Upper lobe of left lung (tissue), 6 donors: ENCODE measurements around the gene ZSCAN1. TPM values are rescaled to one million over a fixed set of nuclear protein-coding genes. Genes with fewer than 3 reads are reported as not detected.

Source experiments
- ATAC-seq, 2 donors: fragments of 200-7000 bp; cut with Tn5 transposase; one replicate each; pipeline ENCODE4 v1.9.1; 2022; ENCODE audit warnings: mild to moderate bottlenecking in 2 of 2, moderate library complexity in 2 of 2; ENCODE audit not compliant: low FRiP score in 2 of 2
- DNase-seq, 2 donors: peaks; one replicate each; pipeline ENCODE4 v3.0.0-alpha.2; 2019 to 2020
- H3K27ac ChIP-seq, 4 donors: fragments of 200-600 bp; sonication (generic); one replicate each; pipeline ENCODE4 v1.5.1; 2016 to 2019
- H3K27me3 ChIP-seq, 4 donors: fragments of 200-600 bp; sonication (generic); one replicate each; pipeline ENCODE4 v1.5.1; 2017 to 2019
- H3K36me3 ChIP-seq, 4 donors: fragments of 200-600 bp; sonication (generic); one replicate each; pipeline ENCODE4 v1.5.1; 2016 to 2019
- H3K4me1 ChIP-seq, 4 donors: fragments of 200-600 bp; sonication (generic); one replicate each; pipeline ENCODE4 v1.5.1; 2018 to 2019
- H3K4me3 ChIP-seq, 4 donors: fragments of 200-600 bp; sonication (generic); one replicate each; pipeline ENCODE4 v1.5.1; 2017 to 2019; ENCODE audit warnings: mild to moderate bottlenecking in 2 of 4, moderate library complexity in 1 of 4
- H3K9me3 ChIP-seq, 4 donors: fragments of 200-600 bp; sonication (generic); one replicate each; pipeline ENCODE4 v1.5.1; 2018 to 2019
- EP300 ChIP-seq, 4 donors: sonication (generic); formaldehyde crosslinking; IDR thresholded peaks; one replicate each; pipeline ENCODE4 v1.5.1; 2017; ENCODE audit warnings: antibody characterized with exemption in 4 of 4, control low read depth in 2 of 4
- POLR2A ChIP-seq, 4 donors: fragments of 450-650 bp; IDR thresholded peaks; one replicate each; pipeline ENCODE4 v1.5.1; 2016 to 2017; ENCODE audit warnings: antibody characterized with exemption in 4 of 4, mild to moderate bottlenecking in 2 of 4
- POLR2AphosphoS5 ChIP-seq, 2 donors: sonication (generic); formaldehyde crosslinking; IDR thresholded peaks; one replicate each; pipeline ENCODE4 v1.5.1; 2017; ENCODE audit warnings: antibody characterized with exemption in 2 of 2
- WGBS, 2 donors: methylation state at CpG; one replicate each; pipeline ENCODE4 v1.1.5; 2017 to 2018; 5-methylcytosine and 5-hydroxymethylcytosine counted together
- total RNA-seq, 6 donors: library from RNA; depleted of rRNA in 4 of 6; stranded (reverse); fragments of >200 nt in 4 of 6; gene quantifications; one replicate each; pipeline versions ENCODE4 v1.1.0 to v1.2.1, GENCODE V29; 2016 to 2021
- TF ChIP-seq, protein P1 (sequence below), 6 experiments: fragments of 450-650 bp in 4 of 6; fragments of 200-600 bp in 2 of 6; sonication (generic) in 2 of 6; IDR thresholded peaks; one replicate each; pipeline ENCODE4 v1.5.1; 2016 to 2019; ENCODE audit warnings: antibody characterized with exemption in 6 of 6
- donor health status: DM: no; HTN: no; CAD: no; lungs with moderate emphysema.
- donor health status: DM: no; HTN: yes; CAD: no; lungs with severe emphysema.

The ZSCAN1 gene
- total RNA-seq, 6 donors from 2014 or later: 0.61 to 2.1 (median 1.4) TPM; not detected in 3

- Histone ChIP-seq H3K9me3 (peaks cover 14 to 90% (median 53%) of the 10 kb centered on the region in 4 donors), H3K4me1 (peaks cover 0 to 4% (median 1%) of the 10 kb centered on the region in 4 donors), H3K36me3 (no peaks in the 10 kb centered on the region), H3K4me3 (no peak overlapping the region), H3K27me3 (peaks cover 0 to 7% (median 3%) of the 10 kb centered on the region in 4 donors), H3K27ac (no peak overlapping the region)
- TF ChIP-seq, protein P1, sequence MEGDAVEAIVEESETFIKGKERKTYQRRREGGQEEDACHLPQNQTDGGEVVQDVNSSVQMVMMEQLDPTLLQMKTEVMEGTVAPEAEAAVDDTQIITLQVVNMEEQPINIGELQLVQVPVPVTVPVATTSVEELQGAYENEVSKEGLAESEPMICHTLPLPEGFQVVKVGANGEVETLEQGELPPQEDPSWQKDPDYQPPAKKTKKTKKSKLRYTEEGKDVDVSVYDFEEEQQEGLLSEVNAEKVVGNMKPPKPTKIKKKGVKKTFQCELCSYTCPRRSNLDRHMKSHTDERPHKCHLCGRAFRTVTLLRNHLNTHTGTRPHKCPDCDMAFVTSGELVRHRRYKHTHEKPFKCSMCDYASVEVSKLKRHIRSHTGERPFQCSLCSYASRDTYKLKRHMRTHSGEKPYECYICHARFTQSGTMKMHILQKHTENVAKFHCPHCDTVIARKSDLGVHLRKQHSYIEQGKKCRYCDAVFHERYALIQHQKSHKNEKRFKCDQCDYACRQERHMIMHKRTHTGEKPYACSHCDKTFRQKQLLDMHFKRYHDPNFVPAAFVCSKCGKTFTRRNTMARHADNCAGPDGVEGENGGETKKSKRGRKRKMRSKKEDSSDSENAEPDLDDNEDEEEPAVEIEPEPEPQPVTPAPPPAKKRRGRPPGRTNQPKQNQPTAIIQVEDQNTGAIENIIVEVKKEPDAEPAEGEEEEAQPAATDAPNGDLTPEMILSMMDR (IDR thresholded peaks at IDR 0.05): no peak
- TF ChIP-seq POLR2AphosphoS5 (IDR thresholded peaks at IDR 0.05) (no peak), POLR2A (IDR thresholded peaks at IDR 0.05) (no peak), EP300 (IDR thresholded peaks at IDR 0.05) (no peak)
- WGBS, 2 donors: 14 to 20% methylated on average over 8 of the region's 8 CpGs
- DNase-seq: peak in 1 of 2 donors; percentile 47
- no peak for ATAC-seq
Observed at GRCh38 chr19:58038688-58039204, 4.9 kb downstream of the ZSCAN1 start.

DNA sequence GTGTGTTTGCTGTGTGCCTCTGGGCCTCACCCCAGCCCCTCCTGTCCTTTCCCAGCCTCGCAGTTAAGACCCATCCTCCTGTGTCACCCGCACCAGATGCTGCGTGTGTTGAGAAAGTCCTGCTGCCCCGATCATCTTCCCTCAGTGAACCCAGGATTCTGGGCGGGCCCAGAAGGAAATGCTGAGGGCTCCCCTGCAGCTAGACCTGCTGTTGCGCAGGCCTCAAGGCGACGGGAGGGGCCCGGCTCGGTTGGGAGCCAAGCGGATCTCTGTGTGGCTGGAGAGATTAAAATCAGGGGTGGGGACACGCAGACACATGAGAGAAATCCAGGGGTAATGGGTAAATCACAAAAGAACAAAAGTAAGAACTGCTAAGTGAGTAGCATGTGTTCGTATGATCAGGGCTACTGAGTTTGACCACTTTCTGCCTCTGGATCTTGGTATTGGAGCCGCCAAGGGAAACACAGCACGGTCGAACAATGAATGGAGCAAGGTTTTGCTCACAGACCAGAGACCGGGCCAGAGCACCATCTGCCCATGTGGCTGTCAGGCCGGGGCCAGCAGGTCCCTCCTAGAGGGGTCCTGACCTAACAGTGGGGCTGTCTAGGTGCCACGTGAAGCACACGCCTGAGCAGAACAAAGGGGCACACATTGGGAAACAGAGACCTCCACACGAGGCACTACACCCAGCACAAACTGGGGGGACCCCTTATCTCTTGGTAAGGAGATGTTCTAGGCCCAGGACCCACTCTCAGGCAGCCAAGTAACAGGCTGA is 7.1 kb downstream of the ZSCAN1 start:
- Histone ChIP-seq H3K27ac (no peak overlapping the region), H3K4me1 (no peaks in the 10 kb centered on the region), H3K4me3 (no peak overlapping the region), H3K9me3 (peaks cover 14 to 92% (median 57%) of the 10 kb centered on the region in 4 donors), H3K36me3 (no peaks in the 10 kb centered on the region), H3K27me3 (no peaks in the 10 kb centered on the region)
- WGBS, 2 donors: 84 to 88% methylated on average over 18 to 21 of the region's 21 CpGs
- DNase-seq: peak in 1 of 2 donors; percentile 39
- TF ChIP-seq EP300 (IDR thresholded peaks at IDR 0.05): no peak
- no peak for TF ChIP-seq POLR2A (IDR thresholded peaks at IDR 0.05)
- TF ChIP-seq, protein P1 (IDR thresholded peaks at IDR 0.05): no peak
- TF ChIP-seq POLR2AphosphoS5 (IDR thresholded peaks at IDR 0.05): no peak
- ATAC-seq: no peak

DNA sequence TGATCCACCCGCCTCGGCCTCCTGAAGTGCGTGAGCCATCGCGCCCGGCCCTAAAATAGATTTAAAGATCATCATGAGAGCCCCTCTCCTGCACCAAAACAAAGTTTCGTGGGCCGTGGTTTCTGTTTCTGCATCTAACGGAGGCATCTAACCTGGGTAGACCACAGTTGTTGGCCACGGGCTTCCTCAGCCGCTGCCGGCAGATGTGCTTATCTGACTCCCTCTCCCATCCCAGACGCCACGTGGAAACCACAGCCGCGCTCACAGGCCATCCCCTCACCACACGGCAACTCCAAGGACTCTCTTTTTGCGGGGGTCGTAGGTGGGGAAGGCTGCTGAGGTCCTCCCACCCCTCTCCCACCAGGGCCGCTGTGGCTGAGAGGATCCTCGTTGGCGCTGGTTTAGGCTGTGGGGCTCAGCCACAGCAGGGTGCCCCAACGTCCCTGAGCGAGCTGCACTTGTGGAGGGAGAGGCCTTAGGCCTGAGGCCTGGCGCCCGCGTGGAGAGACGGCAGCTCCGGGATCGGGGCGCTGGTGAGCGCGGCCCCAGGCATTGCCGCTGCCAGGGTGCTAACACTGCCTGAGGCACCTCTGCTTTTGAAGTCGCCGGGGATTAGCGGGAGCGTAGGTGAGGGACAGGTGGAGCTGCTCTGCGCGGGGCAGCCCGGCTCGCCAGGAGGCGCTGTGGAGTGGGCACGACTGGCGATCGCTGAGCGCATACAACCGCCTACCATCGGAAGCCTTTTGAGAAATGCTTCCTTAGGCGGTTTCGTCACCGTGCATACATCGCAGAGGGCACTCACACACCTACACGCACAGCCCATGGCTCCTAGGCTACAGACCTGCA is 8.9 kb downstream of the ZSCAN1 start:
- DNase-seq (peak in 1 of 2 donors; percentile 66), ATAC-seq (no peak)
- Histone ChIP-seq H3K4me3 (no peak overlapping the region), H3K27ac (no peak overlapping the region), H3K36me3 (no peaks in the 10 kb centered on the region), H3K9me3 (peaks cover 14 to 94% (median 68%) of the 10 kb centered on the region in 4 donors), H3K27me3 (no peaks in the 10 kb centered on the region), H3K4me1 (no peaks in the 10 kb centered on the region)
- WGBS, 2 donors: 49 to 60% methylated on average over 31 to 51 of the region's 54 CpGs
- TF ChIP-seq, protein P1 (IDR thresholded peaks at IDR 0.05): peak in 1 of 6 experiments; percentile 29
- no peak for TF ChIP-seq POLR2A (IDR thresholded peaks at IDR 0.05)
- no peak for TF ChIP-seq POLR2AphosphoS5 (IDR thresholded peaks at IDR 0.05)
- no peak for TF ChIP-seq EP300 (IDR thresholded peaks at IDR 0.05)

DNA sequence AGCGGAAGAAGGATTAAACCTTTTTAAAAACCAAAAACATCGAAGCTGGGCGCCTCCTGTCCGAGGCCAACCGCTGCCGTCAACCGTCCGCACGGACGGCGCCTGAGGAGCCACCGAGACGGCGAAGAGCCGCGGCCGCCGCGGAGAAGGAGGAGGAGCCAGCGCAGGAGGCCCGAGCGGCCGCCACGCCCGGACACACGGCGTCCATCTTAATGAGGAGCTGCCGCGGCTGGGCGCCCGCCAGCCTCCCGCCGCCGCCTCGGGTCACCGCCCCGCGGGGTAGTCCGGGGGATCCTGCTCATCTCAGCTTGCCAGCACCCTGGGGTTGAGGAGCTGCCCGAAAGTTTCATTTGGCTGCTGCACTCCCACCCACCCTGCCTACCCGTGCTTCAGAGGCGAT is 10.6 kb downstream of the ZSCAN1 start:
- TF ChIP-seq EP300 (IDR thresholded peaks at IDR 0.05) (no peak), POLR2A (IDR thresholded peaks at IDR 0.05) (no peak), POLR2AphosphoS5 (IDR thresholded peaks at IDR 0.05) (no peak)
- TF ChIP-seq, protein P1 (IDR thresholded peaks at IDR 0.05): no peak
- WGBS, 2 donors: 63 to 72% methylated on average over 34 to 36 of the region's 42 CpGs
- Histone ChIP-seq H3K36me3 (no peaks in the 10 kb centered on the region), H3K27me3 (no peaks in the 10 kb centered on the region), H3K9me3 (peaks cover 19 to 94% (median 74%) of the 10 kb centered on the region in 4 donors), H3K27ac (no peak overlapping the region), H3K4me1 (no peaks in the 10 kb centered on the region), H3K4me3 (no peak overlapping the region)
- DNase-seq (peak in 1 of 2 donors; percentile 75), ATAC-seq (no peak)
